Lower leg skin (tissue), 3 donors: ENCODE measurements around the gene NSD1.

Experiments
- POLR2A ChIP-seq, 2 donors: fragments of 450-650 bp; IDR thresholded peaks; one replicate each; pipeline ENCODE4 v1.6.1; 2016 to 2017; ENCODE audit warnings: antibody characterized with exemption in 2 of 2, mild to moderate bottlenecking in 1 of 2, moderate library complexity in 1 of 2
- TF ChIP-seq, protein P1 (sequence below), 3 donors: fragments of 450-650 bp; IDR thresholded peaks; one replicate each; pipeline ENCODE4 v1.5.1; 2016; ENCODE audit warnings: antibody characterized with exemption in 3 of 3, mild to moderate bottlenecking in 3 of 3, moderate library complexity in 2 of 3

DNA sequence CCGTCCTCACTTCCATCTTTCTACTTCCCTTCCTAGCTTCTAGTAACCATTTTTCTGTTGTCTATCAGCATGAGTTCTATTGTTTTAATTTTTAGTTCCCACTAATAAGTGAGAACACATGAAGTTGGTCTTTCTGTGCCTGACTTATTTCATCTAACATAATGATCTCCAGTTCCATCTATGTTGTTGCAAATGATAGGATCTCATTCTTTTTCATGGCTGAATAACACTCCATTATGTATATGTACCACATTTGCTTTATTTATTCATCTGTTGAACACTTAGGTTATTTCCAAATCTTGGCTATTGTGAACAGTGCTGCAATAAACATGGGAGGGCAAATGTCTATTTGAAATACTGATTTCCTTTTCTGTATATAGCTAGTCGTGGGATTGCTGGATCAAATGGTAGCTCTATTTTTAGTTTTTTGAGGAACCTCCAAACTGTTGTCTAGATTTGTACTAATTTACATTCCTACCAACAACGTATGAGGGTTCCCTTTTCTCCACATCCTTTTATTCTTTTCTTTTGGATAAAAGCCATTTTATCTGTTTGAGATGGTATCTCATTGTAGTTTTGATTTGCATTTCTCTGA is 50.3 kb downstream of the NSD1 start:
- TF ChIP-seq, protein P1, sequence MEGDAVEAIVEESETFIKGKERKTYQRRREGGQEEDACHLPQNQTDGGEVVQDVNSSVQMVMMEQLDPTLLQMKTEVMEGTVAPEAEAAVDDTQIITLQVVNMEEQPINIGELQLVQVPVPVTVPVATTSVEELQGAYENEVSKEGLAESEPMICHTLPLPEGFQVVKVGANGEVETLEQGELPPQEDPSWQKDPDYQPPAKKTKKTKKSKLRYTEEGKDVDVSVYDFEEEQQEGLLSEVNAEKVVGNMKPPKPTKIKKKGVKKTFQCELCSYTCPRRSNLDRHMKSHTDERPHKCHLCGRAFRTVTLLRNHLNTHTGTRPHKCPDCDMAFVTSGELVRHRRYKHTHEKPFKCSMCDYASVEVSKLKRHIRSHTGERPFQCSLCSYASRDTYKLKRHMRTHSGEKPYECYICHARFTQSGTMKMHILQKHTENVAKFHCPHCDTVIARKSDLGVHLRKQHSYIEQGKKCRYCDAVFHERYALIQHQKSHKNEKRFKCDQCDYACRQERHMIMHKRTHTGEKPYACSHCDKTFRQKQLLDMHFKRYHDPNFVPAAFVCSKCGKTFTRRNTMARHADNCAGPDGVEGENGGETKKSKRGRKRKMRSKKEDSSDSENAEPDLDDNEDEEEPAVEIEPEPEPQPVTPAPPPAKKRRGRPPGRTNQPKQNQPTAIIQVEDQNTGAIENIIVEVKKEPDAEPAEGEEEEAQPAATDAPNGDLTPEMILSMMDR (IDR thresholded peaks at IDR 0.05), result no peak
- TF ChIP-seq POLR2A (IDR thresholded peaks at IDR 0.05), result no peak
